Stimulated activated naive CD4-positive, alpha-beta T cell (primary cell): ENCODE results near the gene RACK1.

Experiments used
- DNase-seq, 6 experiments: peaks; one replicate each; lab custom pipeline; 2025; lab: John Stamatoyannopoulos, UW

RACK1 gene

DNA sequence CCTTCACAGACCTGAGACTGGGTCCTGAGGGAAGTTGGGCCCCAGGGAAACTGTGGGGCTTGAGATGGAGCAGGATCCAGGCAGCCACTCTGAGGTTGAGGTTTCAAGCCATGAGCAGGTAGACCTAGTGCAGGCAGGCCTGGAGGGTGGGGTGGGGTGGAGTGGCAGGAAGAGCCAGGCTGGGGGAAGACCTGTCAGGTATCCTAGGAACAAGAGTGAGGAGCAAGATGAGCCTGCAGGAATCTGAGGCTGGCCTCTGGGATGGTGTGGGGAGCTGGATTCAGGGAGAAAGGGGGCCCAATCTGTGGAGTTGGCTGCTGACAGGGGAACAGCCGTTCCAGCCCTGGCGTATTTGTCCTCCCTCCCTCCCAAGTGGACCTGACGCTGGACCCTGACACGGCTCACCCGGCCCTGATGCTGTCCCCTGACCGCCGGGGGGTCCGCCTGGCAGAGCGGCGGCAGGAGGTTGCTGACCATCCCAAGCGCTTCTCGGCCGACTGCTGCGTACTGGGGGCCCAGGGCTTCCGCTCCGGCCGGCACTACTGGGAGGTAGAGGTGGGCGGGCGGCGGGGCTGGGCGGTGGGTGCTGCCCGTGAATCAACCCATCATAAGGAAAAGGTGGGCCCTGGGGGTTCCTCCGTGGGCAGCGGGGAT, 9.8 kb downstream of the RACK1 start:
- DNase-seq = no peak

DNA sequence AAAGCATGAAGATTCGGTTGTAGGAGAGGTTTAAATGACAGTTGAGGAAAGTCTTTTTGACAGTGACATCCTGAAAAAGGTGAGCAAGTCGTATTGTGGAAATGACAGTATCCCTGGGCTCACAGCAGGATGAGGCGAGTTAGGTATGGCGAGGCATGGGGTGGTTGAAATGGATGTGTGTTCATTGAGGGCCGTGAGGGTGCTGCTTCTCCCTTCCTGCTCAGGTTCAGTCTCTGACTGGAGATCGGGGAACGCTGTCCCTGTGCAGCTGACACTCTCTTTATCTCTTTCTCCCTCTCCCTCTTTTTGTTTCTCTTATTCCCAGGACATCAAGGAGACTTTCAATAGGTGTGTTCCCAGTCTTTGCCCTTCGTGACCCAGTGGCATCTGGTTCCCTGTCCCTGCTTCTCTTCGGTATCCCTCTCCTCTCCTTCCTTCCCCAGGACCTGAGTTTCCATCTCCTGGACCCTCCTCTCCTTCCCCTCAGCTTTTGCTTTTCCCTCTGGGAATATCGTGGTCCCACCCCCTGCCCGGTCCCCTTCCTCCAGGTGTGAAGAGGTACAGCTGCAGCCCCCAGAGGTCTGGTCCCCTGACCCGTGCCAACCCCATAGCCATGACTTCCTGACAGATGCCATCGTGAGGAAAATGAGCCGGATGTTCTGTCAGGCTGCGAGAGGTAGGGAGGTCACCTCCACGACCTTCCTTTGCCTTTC, 10.5 kb downstream of the RACK1 start:
- no peak for DNase-seq

DNA sequence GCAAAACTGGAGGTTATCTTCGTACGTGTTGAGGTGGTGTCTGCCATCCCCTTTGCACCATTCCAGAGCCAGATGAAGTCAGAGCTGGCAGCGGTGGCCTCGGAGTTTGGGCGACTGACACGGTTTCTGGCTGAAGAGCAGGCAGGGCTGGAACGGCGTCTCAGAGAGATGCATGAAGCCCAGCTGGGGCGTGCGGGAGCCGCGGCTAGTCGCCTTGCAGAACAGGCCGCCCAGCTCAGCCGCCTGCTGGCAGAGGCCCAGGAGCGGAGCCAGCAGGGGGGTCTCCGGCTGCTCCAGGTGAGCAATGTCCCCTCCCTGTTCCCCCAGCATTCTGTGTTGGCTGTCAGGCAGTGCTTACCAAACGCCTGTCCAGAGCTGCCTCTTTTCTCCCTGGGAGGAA, 11.1 kb downstream of the RACK1 start:
- DNase-seq = no peak

DNA sequence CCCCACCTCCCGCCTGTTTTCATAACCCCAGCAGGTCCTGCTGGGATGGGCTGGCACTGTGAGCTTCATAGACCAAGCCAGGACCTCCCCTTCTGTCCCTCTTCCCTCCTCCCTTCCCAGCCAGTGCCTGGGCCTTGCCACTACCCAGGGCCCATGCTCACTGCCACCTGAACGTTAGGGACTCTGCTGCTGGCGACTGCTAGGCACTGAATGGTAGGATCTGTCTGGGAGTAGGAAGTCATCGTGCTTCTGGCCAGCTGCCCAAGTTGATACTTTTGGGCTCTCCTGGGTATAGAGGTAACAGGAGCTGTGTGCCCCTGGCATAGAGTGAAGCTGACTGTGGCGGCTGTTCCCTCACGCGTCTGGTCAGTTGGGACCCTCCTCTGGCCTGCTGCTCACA, 12.3 kb downstream of the RACK1 start:
- no peak for DNase-seq

DNA sequence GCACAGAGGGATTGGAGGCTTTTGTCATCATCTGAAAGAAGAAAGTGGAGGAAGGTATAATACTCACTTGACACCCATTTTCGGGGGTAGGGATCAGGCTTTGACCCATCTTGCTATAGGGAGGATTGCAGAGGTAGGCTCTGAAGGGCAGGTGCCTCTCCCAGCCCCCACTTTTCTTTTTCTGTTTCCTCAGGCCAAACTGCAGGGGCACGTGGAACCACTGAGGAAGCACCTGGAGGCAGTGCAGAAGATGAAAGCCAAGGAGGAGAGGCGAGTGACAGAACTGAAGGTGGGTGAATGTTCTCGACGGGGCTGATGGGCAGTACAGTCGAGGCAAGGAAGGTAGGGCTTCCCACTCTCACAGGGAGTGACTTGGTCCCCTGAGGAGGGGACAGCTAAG, 13.2 kb downstream of the RACK1 start:
- DNase-seq = no peak

DNA sequence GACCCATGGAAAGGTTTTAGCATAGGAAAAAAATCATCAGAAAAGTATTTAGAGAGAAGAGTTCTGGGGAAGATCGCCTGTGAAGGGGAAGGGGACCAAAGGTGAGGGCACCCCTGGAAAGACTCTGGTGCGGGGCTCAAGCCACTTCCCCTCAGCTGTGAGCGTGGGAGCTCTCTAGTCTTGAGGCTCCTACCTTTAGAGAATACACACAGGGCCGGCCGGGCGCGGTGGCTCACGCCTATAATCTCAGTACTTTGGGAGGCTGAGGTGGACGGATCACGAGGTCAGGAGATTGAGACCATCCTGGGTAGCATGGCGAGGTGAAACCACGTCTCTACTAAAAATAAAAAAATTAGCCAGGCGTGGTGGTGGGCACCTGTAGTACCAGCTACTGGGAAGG, 13.7 kb downstream of the RACK1 start:
- no peak for DNase-seq

DNA sequence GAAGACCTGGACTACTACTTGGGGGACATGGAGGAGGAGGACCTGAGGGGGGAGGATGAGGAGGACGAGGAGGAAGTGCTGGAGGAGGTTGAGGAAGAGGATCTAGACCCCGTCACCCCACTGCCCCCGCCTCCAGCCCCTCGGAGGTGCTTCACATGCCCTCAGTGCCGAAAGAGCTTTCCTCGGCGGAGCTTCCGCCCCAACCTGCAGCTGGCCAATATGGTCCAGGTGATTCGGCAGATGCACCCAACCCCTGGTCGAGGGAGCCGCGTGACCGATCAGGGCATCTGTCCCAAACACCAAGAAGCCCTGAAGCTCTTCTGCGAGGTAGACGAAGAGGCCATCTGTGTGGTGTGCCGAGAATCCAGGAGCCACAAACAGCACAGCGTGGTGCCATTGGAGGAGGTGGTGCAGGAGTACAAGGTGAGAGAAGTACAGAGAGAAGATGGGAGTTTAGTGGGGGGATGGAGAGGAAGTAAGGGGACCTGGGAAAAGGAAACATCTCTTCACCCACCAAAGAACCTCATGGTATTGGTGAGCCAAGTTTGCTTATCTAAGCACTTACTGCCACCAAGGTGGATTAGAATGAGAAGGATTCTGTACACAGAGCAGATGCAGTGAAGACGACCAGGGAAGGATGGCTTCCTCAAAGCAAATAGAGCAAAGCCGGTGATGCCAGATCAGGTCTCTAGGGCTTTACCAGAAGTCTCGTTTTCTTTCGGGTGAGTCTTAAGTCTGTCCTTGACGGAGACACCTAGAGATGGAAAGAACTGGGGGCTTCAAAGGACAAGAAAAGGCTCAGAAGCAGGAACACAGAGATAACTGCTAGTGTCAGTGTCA, 19.1 kb downstream of the RACK1 start:
- DNase-seq = no peak

DNA sequence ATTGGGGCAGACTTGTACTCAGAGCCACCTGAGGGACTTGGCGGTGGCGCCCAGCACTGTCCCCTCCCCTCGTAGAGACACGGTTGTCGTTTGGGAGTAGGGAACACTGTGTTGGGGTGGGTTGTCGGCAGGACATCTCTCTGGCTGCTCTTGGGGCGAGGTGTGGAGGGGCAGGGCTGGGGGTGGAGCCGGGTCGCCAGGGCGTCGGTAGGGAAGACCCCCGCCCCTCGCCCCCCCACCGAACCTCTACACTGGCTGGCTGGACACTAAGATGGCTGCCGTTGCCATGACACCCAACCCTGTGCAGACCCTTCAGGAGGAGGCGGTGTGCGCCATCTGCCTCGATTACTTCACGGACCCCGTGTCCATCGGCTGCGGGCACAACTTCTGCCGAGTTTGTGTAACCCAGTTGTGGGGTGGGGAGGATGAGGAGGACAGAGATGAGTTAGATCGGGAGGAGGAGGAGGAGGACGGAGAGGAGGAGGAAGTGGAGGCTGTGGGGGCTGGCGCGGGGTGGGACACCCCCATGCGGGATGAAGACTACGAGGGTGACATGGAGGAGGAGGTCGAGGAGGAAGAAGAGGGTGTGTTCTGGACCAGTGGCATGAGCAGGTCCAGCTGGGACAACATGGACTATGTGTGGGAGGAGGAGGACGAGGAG, 19.8 kb downstream of the RACK1 start:
- no peak for DNase-seq

DNA sequence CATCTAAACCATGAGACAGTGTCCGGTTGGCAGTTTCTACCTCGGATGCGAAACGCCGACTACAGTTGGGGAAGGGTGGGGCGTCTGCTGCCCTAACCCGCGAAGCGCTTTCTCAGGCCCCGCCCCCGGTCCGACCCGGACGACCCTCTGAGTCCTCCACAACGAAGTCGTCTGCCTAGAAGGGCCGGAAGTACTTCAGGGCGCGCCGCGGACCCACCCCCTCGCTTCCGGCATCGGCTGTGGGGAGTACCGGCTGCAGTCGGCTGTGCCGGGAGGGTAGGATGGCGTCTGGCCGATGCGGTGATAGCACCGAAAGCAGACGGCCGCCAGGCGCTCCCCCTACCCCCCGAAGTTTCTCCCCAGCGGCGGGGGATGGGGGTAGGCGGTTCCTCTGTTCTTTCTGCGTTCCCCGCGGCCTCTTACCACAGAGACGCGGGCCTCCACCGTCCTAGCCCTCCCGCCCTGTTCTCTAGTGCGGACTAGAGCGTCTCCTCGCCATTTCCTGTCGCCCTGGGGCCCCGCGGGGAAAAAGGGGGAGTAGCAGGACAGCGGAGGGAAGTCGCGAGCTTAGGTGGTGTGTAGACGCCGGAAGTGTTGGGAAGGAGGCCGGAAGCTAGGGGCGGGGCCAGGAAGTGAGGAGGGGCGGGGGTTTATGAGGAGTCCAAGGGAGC, 20.5 kb downstream of the RACK1 start, which contains the start of gene TRIM41:
Gene TRIM41, plus strand, starts transcription at position 224 of the 671 bp plus-strand sequence. CDS start 719 bp downstream, outside the sequence.
- DNase-seq = no peak

DNA sequence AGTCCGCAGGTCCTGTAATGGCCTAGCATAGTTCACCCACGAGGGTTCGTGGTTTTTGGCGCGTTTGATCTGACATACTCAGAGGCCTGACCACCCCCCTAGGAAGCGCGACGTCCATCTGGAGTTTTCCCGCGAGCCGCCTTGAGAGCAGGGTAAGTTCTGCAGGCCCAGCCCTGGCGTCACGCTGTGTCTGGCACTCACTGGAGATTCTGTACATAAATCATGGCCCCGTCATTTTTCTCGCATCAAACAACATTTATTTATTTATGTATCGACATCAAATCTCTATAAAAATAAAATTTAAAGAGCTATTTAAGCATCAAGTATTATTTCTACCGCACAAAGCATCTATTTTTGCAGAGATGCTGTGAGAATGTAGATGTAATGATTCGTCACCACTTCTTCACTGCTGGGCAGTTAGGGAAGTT, 21.1 kb downstream of the RACK1 start:
- no peak for DNase-seq

DNA sequence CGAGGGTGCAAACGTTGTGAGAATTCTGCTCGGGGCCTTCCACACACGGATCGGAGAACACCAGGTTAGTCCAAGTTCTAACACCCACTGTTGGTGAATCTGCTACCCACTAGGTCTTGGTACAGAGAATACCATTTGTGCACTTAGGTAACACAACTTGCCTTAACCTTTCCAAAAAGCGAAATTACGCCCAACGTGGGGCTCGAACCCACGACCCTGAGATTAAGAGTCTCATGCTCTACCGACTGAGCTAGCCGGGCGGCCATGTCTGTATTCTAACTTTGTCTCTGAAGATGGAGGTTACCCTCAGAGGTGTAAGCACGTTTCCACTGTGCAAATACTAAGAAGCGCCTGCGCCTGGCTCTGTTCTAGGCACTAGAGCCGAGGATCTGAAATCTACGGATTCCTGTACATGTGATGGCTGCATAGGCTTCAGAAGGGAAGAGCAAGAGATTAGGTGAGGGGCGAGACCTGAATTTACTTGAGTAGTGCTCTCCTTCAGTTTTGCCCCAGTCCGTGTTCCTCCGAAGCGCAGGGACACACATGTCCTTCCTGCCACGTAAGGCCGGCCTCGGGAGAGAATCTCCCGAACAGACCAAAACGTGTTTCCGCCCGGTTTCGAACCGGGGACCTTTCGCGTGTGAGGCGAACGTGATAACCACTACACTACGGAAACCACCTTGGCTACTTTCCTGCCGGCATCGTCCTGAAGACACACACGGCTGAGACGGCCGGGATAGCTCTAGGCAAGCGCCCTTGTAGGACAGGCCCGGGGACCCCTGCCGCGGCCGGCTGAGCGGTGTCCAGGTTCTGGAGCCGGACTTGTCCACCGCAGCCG, 21.7 kb downstream of the RACK1 start:
- no peak for DNase-seq

DNA sequence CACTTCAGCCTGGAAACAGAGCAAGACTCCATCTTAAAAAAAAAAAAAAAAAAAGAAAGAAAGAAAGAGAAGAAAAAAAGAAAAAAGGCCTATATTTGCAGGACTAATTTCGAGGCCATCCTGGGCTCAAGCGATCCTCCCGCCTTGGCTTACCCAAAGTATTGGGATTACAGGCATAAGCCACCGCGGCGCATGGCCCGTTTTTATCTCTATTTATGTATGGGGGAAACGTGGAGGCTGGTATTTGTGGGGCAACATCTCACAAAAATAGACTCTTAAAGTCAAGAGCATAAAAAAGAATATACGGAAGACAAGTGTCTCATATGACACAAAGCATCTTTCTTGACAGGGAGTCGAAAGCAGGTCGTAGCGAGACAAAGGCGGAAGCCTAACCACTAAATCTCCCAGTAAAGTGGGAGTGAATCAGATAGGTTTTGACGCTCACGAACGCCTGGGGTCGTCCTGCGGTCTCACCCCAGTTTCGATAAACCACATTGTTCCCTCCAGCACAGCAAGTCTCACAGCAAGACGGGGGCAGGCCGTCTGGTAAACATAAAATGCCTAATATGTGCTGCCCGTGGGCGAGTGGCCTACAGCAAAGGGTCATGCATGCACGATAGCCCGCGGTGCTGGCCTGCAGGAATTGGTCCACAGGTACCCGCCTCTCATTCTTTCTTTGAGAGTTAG, 22.5 kb downstream of the RACK1 start:
- no peak for DNase-seq

DNA sequence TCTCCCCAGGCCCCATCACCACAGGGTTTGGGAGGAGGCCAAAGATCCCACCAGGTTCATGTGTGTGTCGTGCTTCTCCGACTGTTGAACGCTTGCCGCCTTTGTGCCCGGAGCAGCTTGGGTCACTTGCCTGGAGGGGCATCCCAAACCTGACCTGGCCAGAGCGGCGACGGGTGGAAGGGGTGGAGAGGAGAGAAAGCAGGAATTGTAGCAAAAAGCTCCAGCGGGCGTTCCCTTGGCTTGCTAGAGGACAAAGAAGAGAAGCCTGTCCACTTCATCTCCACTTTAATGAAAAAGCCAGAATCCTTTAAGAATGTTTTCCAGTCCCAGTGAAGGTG, 23.6 kb downstream of the RACK1 start:
- no peak for DNase-seq

DNA sequence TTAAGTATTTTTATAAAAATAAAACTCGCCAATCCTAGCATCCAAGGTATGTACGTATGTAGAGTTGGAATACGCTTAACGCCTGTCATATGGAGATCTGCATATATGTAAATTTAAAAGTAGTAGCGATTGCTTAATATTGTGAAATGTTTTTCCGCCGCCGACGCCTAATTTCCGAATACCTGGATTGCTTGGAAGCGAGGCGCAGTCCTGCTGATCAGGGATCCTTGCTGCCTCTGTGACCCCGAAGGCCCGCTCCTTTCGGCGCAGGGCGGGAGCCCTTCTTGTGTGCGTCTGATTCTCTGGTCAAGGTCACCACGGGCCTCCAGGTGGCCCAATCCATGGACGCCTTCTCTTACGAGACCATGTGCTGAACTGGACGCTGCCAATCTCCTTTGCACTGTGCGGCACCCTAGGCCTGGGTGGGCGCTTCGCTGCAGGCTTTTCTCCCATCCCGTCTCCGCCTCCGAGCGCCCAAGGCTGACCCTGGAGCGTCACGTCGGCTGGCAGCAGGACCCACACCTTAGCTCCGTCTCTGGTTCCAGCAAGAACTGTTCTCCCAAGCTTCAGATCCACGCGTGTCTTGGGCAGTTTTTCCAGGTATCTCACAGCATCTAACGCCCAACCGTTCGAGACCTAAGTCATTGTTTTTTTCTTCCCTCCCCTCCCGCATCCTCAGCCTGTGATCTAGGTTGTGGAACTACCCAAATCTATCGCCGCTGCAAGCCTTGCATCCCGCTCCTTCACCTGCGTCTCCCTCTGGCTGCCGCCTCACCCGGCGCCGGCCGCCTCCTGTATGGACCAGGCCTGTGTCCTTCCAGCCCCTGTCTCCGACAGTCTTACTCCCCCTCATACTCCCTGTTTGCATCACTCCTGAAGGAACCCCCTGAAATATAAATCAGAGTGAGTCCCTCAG, 24.2 kb downstream of the RACK1 start:
- no peak for DNase-seq

DNA sequence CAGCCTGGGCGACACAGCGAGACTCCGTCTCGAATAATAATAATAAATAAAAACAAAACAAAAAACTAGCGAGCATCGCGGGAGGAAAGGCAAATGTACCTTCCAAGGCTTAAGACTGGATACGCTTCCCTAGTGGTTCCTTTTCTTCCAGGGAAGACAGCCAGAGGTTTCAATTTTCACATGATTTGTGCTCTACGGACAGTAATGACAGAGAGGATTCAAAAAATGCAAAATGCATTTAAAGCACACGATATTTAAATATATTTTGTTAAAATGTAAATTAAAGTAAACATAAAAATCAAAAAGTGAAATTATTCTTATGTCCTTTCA, 24.9 kb downstream of the RACK1 start:
- DNase-seq = no peak

DNA sequence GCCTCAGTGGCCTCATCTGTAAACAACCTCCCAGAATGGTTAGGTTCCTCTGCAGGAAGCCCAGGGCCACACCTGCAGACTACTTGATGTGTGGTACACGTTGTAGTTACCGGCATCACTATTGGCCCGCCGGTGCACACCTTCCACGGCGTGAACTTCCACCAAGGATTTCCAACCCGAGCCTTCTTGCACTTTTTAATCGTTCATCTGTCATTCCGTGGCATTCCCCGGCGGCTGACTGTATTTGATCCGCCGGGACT, 26.0 kb downstream of the RACK1 start:
- DNase-seq = no peak

DNA sequence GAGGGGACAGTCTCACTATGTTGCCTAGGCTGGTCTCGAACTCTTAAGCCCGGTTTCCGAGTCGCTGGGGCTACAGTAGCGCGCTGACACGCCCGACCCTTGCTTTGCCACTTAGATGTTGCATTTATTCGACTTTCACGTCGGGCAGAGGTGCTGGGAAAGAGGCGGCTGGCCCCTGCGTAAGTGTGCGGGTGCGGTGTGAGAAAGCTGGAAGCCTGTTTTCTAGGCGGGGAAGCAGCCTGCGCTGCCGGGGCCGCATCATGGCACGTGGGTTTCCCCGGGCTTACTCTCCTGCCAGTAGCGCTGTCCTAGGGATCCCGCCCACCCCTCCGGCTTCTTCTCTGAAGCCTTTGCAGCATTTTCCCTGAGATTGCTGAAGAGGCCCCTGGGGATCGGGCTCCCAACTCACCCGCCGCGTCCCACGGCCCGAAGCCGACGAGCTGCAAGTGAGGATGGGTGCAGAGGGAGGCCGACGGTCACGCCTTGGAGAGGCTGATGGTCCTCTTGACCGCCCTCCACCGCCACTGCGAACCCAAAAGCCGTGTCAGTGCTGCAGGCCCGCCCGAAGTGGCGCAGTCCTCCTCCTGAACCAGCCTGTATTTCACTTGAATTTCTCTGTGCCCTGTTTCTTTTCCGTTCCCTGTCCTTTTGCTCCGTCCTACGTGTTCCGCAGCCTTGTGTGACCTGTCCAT, 26.4 kb downstream of the RACK1 start:
- no peak for DNase-seq

DNA sequence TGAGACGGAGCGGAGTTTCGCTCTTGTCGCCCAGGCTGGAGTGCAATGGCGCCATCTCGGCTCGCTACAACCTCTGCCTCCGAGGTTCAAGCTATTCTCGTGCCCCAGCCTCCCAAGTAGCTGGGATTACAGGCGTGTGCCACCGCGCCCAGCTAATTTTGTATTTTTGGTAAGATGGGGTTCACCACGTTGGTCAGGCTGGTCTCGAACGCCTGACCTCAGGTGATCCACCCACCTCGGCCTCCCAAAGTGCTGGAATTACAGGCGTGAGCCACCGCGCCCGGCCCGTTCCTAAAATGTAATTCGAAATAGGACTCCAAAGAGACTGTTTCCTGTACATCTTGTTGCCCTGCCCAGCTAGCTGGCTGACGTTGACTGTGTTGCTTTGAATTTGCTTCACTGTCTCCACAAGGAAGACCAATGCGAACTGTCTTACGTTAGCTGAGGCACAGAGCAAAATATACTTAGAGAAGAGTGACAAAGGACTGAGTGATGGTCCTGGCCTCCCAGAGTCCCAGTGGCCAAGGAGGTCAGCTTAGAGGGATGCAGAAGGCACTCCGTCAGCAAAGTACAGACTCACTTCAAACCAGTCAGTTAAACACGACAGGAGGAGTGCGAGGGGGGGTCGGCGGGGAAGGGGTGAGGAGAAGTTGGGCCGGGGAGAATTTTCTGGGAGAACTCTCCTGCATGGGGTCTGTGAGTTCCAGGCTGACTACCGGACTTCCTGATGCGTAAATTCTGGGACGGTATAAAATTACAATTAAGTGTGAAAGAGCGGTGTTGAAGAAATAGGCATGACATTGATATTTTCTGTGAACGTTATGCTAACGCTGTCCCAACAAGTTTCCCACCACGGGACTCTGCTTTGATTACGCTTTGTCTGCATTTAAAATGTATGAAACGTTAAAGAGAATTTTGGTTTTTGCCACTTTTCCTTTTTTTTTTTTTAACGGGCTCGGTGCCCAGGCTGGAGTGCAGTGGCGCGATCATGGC, 27.4 kb downstream of the RACK1 start:
- no peak for DNase-seq
